NCI-H1930 (cell line): ENCODE results near the gene WRAP73.

ENCODE experiments used
- DNase-seq, 2 experiments: peaks; one replicate each; lab custom pipeline; 2025; lab: John Stamatoyannopoulos, UW

WRAP73 gene

GRCh38 chr1:3681898-3682806, 32.2 kb upstream of the WRAP73 start:
- no peak for DNase-seq

GRCh38 chr1:3681231-3681897, 31.5 kb upstream of the WRAP73 start:
- no peak for DNase-seq

GRCh38 chr1:3680488-3681230, 30.8 kb upstream of the WRAP73 start:
- no peak for DNase-seq

GRCh38 chr1:3679799-3680453, 30.0 kb upstream of the WRAP73 start:
- no peak for DNase-seq

GRCh38 chr1:3679098-3679555, 29.2 kb upstream of the WRAP73 start:
- DNase-seq = no peak

DNA sequence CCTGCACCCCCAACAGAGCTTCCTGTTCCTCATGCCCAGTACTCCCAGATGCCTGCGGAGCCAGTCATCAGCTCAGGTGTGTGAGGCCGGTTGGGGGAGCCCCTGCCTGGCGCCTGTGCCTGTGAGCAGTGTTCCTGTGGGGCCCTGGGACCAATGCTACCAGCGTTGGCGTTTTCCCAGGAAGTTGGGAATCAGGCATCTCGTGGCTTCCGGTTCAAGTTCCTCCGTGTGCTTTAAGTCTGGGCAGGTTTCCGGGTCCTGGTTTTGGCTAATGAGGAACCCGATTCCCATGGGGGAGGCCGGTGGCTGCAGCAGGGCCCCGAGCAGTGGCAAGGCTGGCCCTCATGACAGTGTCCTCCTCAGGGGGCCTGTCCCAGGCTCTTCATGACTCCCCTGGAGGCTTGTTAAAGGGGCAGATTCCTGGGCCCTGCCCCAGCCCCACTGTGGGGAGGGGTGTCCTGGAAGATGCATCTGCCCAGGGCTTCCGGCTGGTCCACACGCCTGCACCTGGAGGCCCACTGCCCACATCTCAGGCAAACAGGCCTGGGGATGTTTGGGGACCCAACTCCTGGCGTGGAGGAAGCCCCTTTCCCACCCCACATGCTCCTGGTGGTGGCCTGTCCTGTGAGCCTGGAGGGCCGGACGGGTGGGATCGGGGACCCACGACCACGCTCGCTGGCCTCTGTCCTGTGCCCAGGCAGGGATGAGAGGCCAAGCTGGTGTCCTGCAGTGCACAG, 28.6 kb upstream of the WRAP73 start:
- no peak for DNase-seq

DNA sequence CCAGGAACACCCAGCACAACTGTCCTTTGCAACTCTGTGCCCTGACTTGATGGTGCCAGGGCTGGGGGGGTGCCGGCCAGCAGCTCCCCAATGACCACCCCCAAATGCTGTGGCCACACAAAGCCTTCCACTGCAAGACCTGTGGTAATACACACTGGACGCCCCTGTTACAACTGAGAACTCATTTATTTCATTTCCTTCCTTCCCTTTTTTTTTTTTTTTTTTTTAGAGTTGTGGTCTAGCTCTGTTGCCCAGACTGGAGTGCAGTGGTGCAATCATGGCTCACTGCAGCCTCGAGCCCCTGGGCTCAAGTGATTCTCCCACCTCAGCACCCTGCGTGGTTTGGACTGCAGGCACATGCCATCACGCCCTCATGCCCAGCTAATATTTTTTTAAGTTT, 27.6 kb upstream of the WRAP73 start:
- no peak for DNase-seq

GRCh38 chr1:3676581-3677470, 26.9 kb upstream of the WRAP73 start:
- DNase-seq = no peak

- DNase-seq = no peak
These were observed 25.5 kb upstream of the WRAP73 start for GRCh38 chr1:3675436-3675835.

GRCh38 chr1:3674100-3675094, 24.5 kb upstream of the WRAP73 start:
- DNase-seq = no peak

GRCh38 chr1:3673381-3674099, 23.6 kb upstream of the WRAP73 start:
- no peak for DNase-seq

DNA sequence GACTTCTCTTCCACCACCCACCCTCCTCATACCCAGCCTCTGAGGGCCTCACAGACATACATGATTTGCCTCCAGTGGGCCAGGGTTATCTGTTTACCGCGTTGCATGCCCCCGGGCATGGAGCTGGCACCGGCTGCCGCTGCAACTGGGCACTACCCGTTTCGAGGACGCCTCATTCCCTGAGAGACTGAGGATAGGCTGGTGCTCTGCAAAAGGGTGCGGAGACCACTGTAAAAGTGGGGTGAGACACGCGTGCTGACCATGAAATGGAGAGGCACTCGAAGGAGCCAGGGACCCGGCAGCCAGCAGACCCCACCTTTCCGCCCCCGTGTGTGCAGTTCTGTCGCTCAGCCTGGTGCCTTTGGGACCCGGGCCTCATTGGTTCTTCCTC, 23.1 kb upstream of the WRAP73 start:
- no peak for DNase-seq

DNA sequence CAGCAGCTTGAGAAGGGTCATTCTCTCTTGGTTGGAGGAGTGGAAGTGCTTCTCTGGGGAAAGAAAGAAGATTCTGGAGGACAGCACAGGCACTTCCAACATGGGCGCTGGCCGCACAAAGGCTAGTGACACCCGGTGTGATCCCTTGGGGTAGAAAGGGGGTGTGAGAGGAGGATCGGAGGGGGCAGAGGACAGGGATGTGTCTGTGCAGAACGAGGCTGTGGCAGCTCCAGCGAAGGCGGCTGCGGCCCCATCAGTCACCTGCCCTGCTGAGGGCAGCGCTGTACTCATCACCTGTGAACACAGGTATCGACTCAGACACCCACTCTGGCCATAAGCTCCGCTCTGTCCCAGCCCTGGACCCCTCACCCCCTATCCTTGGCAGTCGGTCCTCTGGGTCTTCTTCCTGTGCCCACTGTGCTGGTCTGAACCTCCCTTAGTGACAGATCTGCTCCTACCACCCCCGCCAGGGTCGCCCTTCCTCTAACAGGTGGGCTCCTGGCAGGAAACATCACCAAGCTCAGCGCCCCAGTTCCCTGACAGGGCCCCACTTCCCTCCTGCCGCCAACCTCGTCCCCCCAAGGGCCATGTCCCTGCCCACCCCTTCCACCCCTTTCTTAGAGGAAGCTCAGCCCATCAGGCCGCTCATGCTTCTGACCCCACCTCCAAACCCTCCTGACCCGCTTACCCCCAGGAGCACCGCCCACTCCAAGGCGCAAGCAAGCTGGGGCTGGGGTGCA, 22.5 kb upstream of the WRAP73 start:
- no peak for DNase-seq

DNA sequence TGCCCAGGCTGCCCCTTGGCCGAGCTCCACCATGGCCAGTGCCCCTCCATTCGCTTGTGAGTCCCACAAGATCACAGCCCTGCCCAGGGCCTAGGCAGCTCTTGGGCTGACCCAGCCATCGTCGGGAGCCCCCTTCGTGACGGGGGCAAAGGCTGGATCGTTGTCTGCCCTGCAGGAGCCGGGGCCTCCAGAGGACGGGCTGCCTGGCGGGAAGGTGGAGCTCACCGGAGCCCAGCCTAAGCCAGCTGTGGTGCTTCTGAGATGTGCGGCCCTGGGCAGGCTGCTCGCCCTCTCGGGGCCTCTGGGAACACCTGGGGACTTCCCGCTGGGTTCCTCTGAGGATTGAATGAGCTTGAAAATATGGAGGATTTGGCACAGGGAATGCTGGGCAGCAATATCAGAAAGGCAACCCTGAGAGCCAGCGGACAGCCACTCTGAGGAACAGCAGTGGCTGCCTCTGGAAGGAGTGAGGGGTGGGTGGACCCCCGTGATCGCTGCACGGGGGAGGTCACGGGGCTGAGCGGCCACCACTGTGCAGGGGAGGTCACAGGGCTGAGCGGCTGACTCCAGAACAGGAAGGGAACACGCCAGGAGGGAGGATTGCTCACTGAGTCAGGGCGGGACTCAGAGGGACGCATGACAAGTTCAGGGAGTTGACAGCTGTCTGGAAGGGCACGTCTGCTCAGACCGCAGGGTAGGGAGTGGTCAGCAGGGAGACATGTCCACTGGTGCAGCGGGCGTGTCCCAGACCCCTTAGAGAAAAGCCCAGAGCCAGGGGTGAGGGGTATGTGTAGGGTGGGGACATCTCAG, 21.7 kb upstream of the WRAP73 start:
- DNase-seq = no peak

DNA sequence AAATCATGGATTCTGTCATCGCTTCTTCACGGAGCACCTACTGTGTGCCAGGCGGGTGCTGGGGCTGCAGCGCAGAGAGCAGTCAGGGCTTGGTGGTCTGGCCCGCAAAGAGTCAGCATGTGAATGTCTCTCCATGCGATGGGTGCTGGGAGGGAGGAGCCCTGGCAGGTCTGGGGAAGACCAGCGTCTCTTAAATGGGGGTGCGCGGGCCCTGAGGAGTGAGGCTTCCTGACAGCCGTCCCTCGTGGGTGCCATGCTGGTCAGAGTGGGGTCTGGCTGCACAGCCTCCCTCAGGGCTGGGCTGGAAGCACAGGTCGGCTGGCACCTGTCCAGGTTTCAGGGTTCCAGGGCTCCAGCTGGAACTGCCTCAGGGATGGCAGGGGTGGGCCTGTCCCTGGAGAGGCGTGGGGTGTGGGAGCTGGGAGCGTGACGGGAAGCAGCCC, 20.9 kb upstream of the WRAP73 start:
- no peak for DNase-seq

DNA sequence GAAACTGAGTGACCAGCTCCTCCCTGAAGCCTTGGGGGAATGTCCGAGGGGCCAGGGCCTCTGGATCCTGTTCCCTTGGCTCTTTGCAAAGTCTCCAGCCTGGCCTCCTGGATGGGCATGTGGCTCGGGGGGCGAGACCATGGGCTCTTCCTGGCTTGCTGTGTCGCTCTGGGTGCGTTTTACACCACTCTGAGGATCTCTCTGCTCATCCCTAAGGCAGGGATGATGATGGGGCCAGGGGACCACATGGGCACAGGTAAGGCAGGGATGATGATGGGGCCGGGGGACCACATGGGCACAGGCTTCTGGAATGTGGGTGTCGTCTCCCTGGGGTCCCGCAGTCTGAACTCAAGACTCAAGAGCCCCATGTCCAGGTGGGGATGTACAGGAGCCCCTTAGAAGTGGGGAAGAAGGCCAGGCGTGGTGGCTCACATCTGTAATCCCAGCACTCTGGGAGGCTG, 20.1 kb upstream of the WRAP73 start:
- DNase-seq = no peak

DNA sequence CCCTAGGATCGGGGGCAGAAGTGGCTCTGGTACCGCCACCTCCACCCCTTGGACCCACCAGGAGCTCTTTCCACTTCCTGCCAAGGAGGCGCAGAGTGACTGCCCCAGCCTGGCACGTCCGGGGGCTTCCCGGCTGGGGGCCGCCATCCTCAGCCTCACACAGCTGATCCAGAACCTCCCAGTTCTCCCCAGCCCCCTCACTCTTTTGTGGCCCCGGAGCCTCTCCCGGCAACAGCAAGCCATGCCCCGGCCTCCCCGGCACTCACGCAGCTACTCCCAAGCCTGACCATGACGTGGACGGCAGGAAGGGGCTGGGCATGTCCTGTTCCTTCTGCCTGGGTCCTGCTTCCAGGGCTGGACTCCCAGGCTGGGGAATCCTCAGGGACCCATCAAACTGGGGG, 19.5 kb upstream of the WRAP73 start:
- DNase-seq = no peak
